ENCODE data around the gene ULBP2. TPM values are rescaled to one million over a fixed set of nuclear protein-coding genes. Genes with fewer than 3 reads are reported as not detected.
"Not testable (repeated sequence)": the region's sequence is repeated elsewhere in the genome, so short reads cannot be mapped to it uniquely, and the experiment has no call there.

The ULBP2 gene
- total and polyA plus RNA-seq, 12 donors, result 0.16 to 1.8 (median 0.49) TPM; not detected in 2

DNA sequence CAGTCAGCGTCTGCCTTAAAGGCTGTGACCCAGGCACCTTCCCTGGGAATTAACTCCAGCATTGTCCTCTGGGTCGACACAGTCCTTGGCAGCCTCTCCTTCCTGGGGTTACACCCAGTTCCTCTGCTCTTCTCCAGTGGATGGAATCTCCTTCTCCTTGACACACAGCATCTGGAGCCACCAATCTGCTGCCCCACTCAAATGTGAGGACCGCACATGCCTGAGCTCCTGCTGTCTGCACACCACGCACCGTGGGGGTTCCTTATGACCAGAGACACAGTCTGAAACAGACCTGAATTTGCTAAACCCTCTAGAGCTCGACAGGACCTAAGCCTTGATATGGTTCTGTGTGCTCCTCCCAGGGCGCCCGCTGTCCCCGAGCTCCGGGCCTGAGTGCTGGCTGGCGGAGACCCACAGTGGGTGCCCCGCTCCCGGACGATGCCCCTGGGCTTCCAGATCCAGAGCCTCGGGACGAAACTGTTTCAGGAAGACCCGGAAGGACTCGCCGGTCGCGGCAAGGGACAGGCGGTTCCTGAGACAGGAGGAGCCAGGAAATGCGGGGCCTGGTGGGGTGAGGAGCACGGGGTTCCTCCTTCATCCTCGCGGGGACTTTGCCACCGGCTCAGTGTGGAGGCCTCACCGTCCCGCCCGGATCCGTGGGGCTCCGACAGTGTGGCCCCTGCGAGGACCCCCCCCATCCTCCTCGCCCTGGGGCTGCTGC is 16.4 kb upstream of the ULBP2 start:
- WGBS, 4 donors, result 19 to 50% (median 38%) methylated on average over 2 to 34 of the region's 34 CpGs
- H3K4me1 ChIP-seq (replicated peaks in 1 of 2), result peaks cover 10 to 16% of the 10 kb centered on the region in 2 donors
- H3K4me3 ChIP-seq, result peak overlapping the region in 2 of 4 donors; percentile 22 to 63
- H3K27ac ChIP-seq, result peak overlapping the region in 3 of 5 donors; percentile 26 to 54 (median 41)
- intact Hi-C loops (cut with DNase I), result loop anchor here (5.0 to 10.0 kb wide), 3 partner anchors 61 to 201 kb away; partner anchors contain the start of gene LRP11 (in 2 of the 2)
- peaks cover 13% of the 10 kb centered on the region for H3K27me3 ChIP-seq
- H3K36me3 ChIP-seq (replicated peaks in 1 of 2), result no peaks in the 10 kb centered on the region
- H3K9me3 ChIP-seq (replicated peaks in 1 of 3), result no peaks in the 10 kb centered on the region
- DNase-seq, result peak in 5 of 7 donors; percentile 29 to 60 (median 46)
- no peak for TF ChIP-seq POLR2A (IDR thresholded peaks at IDR 0.05)
- TF ChIP-seq, protein P1, sequence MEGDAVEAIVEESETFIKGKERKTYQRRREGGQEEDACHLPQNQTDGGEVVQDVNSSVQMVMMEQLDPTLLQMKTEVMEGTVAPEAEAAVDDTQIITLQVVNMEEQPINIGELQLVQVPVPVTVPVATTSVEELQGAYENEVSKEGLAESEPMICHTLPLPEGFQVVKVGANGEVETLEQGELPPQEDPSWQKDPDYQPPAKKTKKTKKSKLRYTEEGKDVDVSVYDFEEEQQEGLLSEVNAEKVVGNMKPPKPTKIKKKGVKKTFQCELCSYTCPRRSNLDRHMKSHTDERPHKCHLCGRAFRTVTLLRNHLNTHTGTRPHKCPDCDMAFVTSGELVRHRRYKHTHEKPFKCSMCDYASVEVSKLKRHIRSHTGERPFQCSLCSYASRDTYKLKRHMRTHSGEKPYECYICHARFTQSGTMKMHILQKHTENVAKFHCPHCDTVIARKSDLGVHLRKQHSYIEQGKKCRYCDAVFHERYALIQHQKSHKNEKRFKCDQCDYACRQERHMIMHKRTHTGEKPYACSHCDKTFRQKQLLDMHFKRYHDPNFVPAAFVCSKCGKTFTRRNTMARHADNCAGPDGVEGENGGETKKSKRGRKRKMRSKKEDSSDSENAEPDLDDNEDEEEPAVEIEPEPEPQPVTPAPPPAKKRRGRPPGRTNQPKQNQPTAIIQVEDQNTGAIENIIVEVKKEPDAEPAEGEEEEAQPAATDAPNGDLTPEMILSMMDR (IDR thresholded peaks at IDR 0.05), result no peak

DNA sequence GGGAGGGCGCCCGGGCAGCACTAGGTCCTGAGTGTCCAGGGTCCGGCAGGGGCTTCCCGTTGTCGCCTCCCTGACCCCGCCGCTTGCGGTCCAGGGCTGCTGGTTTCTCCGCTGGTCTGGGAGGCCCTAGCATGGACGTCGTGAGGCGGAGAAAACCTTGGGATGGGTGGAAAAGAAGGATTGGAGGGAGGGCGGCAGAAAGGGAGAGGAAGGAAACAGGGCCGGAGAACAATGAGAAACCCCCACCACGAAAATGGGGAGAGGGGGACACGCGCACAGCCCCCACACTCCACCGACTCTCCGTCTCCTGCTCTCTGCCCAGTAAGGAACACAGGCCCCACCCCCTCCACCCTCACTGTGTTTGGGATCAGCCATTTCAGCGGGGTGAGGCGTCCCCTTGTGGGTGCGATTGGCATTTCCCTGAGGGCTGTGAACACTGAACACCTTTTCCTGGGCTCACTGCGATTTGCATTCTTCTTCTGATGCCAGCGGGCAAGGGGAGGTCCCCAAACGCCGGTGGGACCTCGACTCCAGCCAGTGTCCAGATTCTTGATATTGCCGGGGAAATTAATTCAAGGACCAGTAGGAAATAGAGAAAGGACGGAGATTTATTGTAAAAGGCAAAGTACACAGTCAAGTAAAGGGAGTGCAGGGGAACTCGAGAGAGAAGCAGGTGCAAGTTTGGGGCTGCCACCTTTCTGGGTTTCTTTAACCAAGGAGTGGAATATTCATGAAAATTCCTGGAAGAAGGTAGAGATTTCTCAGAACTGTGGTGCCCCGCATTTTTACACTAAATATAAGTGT is 15.6 kb upstream of the ULBP2 start:
- 2 to 5% (median 3%) methylated on average over 25 to 31 of the region's 31 CpGs for WGBS, 4 donors

DNA sequence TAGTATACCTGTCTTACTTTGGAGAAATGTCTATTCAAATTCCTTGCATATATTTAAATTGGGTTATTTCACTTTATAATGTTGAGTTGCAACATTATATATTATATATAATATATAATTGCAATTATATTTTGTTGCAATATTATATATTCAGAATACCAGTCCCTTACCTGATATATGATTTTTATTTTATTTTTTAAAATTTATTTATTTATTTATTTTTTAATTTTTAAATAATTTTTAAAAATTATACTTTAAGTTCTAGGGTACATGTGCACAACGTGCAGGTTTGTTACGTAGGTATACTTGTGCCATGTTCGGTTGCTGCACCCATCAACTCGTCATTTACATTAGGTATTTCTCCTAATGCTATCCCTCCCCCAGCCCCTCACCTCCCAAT is 14.8 kb upstream of the ULBP2 start:
- H3K27ac ChIP-seq; H3K9me3 ChIP-seq (replicated peaks in 1 of 3); H3K36me3 ChIP-seq (replicated peaks in 1 of 2); H3K4me3 ChIP-seq: not testable (repeated sequence)
- H3K27me3 ChIP-seq, result peaks cover 29% of the 10 kb centered on the region
- H3K4me1 ChIP-seq (replicated peaks in 1 of 2), result peaks cover 10 to 16% of the 10 kb centered on the region in 2 donors
- 68 to 75% (median 70%) methylated on average over 4 of the region's 4 CpGs for WGBS, 4 donors
- DNase-seq, result peak in 2 of 7 donors; percentile 5 to 30
- intact Hi-C loops (cut with DNase I), result loop anchor here (5.0 to 10.0 kb wide), 3 partner anchors 62 to 202 kb away; partner anchors contain the start of gene LRP11 (in 2 of the 2)

More for the DNA sequence above, 15.6 kb upstream of the ULBP2 start:
- peaks cover 10 to 16% of the 10 kb centered on the region in 2 donors for H3K4me1 ChIP-seq (replicated peaks in 1 of 2)
- intact Hi-C loops (cut with DNase I), result loop anchor here (5.0 to 10.0 kb wide), 3 partner anchors 61 to 201 kb away; partner anchors contain the start of gene LRP11 (in 2 of the 2)
- TF ChIP-seq, protein P1 (IDR thresholded peaks at IDR 0.05), result peak; percentile 86 to 100 (median 98)
- TF ChIP-seq POLR2A (IDR thresholded peaks at IDR 0.05), result no peak
- no peaks in the 10 kb centered on the region for H3K9me3 ChIP-seq (replicated peaks in 1 of 3)
- peak overlapping the region in 2 of 5 donors; percentile 41 to 54 for H3K27ac ChIP-seq
- peak overlapping the region in 2 of 4 donors; percentile 22 to 63 for H3K4me3 ChIP-seq
- DNase-seq, result peak; percentile 87 to 96 (median 95)
- H3K27me3 ChIP-seq, result peaks cover 20% of the 10 kb centered on the region
- H3K36me3 ChIP-seq (replicated peaks in 1 of 2), result no peaks in the 10 kb centered on the region

DNA sequence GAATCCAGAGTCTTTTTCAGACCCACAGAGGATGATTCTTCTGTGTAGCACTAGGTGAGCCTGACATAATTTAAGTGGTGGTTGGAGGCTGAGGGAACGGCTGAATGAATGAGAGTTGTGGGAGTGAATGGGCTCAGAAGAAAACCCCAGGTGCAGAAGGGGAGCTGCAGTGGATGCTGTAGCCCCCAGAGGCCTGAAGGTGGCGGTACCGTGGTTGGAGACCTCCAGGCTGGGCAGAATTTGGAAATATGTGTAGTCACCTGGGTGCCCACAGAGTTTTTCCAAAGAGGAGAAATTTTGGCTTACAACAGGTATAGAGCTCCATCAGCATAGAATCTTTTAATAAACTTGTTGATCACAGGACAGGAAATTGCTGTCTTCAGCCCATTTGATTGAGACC is 12.4 kb upstream of the ULBP2 start:
- no peak for TF ChIP-seq POLR2A (IDR thresholded peaks at IDR 0.05)
- TF ChIP-seq, protein P1 (IDR thresholded peaks at IDR 0.05), result peak in 2 of 6 experiments; percentile 9 to 13
- H3K36me3 ChIP-seq (replicated peaks in 1 of 2), result no peaks in the 10 kb centered on the region
- intact Hi-C loops (cut with DNase I), result loop anchor here (5.0 to 10.0 kb wide), 3 partner anchors 65 to 205 kb away; partner anchors contain the start of gene LRP11 (in 2 of the 2)
- peaks cover 39% of the 10 kb centered on the region for H3K27me3 ChIP-seq
- peak in 1 of 7 donors; percentile 23 for DNase-seq
- H3K27ac ChIP-seq, result no peak overlapping the region
- 9 to 16% (median 14%) methylated on average over 3 of the region's 3 CpGs for WGBS, 4 donors
- H3K9me3 ChIP-seq (replicated peaks in 1 of 3), result no peaks in the 10 kb centered on the region
- H3K4me3 ChIP-seq, result no peak overlapping the region
- H3K4me1 ChIP-seq (replicated peaks in 1 of 2), result peaks cover 10 to 11% of the 10 kb centered on the region in 2 donors
